ENCODE measurements around the gene PTPRR.

PTPRR gene

GRCh38 chr12:70645494-70646317 lies 274.8 kb downstream of the PTPRR start:
- Mint-ChIP-seq H3K4me1 (no peaks in the 10 kb centered on the region), H3K4me3 (no peak overlapping the region), H3K27me3 (no peaks in the 10 kb centered on the region), H3K27ac (ENCODE audit: low read depth) (no peak overlapping the region), H3K9me3 (no peaks in the 10 kb centered on the region), H3K36me3 (ENCODE audit: insufficient read depth) (no peaks in the 10 kb centered on the region)
- DNase-seq (ENCODE audit: low spot score in 2 of 2) (no peak), ATAC-seq (replicated peaks; ENCODE audit: extremely low read depth, poor library complexity, severe bottlenecking) (peak; percentile 65)

GRCh38 chr12:70644861-70645260 lies 275.7 kb downstream of the PTPRR start:
- H3K27ac Mint-ChIP-seq (ENCODE audit: low read depth) = no peak overlapping the region
- no peaks in the 10 kb centered on the region for H3K9me3 Mint-ChIP-seq
- no peaks in the 10 kb centered on the region for H3K4me1 Mint-ChIP-seq
- ATAC-seq (replicated peaks; ENCODE audit: extremely low read depth, poor library complexity, severe bottlenecking) = no peak
- DNase-seq (ENCODE audit: low spot score in 2 of 2) = no peak
- no peak overlapping the region for H3K4me3 Mint-ChIP-seq
- H3K36me3 Mint-ChIP-seq (ENCODE audit: insufficient read depth) = no peaks in the 10 kb centered on the region
- no peaks in the 10 kb centered on the region for H3K27me3 Mint-ChIP-seq

GRCh38 chr12:70643939-70644338 lies 276.6 kb downstream of the PTPRR start:
- Mint-ChIP-seq H3K4me3 (no peak overlapping the region), H3K27ac (ENCODE audit: low read depth) (no peak overlapping the region), H3K27me3 (no peaks in the 10 kb centered on the region), H3K4me1 (no peaks in the 10 kb centered on the region), H3K9me3 (no peaks in the 10 kb centered on the region), H3K36me3 (ENCODE audit: insufficient read depth) (no peaks in the 10 kb centered on the region)
- ATAC-seq (replicated peaks; ENCODE audit: extremely low read depth, poor library complexity, severe bottlenecking) = no peak
- no peak for DNase-seq (ENCODE audit: low spot score in 2 of 2)

GRCh38 chr12:70641691-70642090 lies 278.8 kb downstream of the PTPRR start:
- no peak overlapping the region for H3K27ac Mint-ChIP-seq (ENCODE audit: low read depth)
- no peaks in the 10 kb centered on the region for H3K4me1 Mint-ChIP-seq

GRCh38 chr12:70640901-70641300 lies 279.6 kb downstream of the PTPRR start:
- H3K36me3 Mint-ChIP-seq (ENCODE audit: insufficient read depth) = no peaks in the 10 kb centered on the region
- no peak for ATAC-seq (replicated peaks; ENCODE audit: extremely low read depth, poor library complexity, severe bottlenecking)
- H3K4me1 Mint-ChIP-seq = no peaks in the 10 kb centered on the region
- peaks cover 9% of the 10 kb centered on the region for H3K27me3 Mint-ChIP-seq
- no peak for DNase-seq (ENCODE audit: low spot score in 2 of 2)
- no peak overlapping the region for H3K4me3 Mint-ChIP-seq
- H3K27ac Mint-ChIP-seq (ENCODE audit: low read depth) = no peak overlapping the region
- no peaks in the 10 kb centered on the region for H3K9me3 Mint-ChIP-seq

More at GRCh38 chr12:70641691-70642090, 278.8 kb downstream of the PTPRR start:
- Mint-ChIP-seq H3K4me3 (no peak overlapping the region), H3K36me3 (ENCODE audit: insufficient read depth) (no peaks in the 10 kb centered on the region), H3K27me3 (peaks cover 6% of the 10 kb centered on the region), H3K9me3 (no peaks in the 10 kb centered on the region)
- DNase-seq (ENCODE audit: low spot score in 2 of 2) = no peak
- no peak for ATAC-seq (replicated peaks; ENCODE audit: extremely low read depth, poor library complexity, severe bottlenecking)

GRCh38 chr12:70639535-70639934 lies 281.0 kb downstream of the PTPRR start:
- Mint-ChIP-seq H3K4me3 (no peak overlapping the region), H3K4me1 (no peaks in the 10 kb centered on the region), H3K27ac (ENCODE audit: low read depth) (no peak overlapping the region), H3K27me3 (peaks cover 9% of the 10 kb centered on the region), H3K9me3 (no peaks in the 10 kb centered on the region), H3K36me3 (ENCODE audit: insufficient read depth) (no peaks in the 10 kb centered on the region)
- ATAC-seq (replicated peaks; ENCODE audit: extremely low read depth, poor library complexity, severe bottlenecking) (no peak), DNase-seq (ENCODE audit: low spot score in 2 of 2) (no peak)

GRCh38 chr12:70638639-70639360 lies 281.7 kb downstream of the PTPRR start:
- Mint-ChIP-seq H3K36me3 (ENCODE audit: insufficient read depth) (no peaks in the 10 kb centered on the region), H3K4me1 (no peaks in the 10 kb centered on the region), H3K27ac (ENCODE audit: low read depth) (no peak overlapping the region), H3K27me3 (peaks cover 9% of the 10 kb centered on the region), H3K4me3 (no peak overlapping the region), H3K9me3 (no peaks in the 10 kb centered on the region)
- no peak for ATAC-seq (replicated peaks; ENCODE audit: extremely low read depth, poor library complexity, severe bottlenecking)
- no peak for DNase-seq (ENCODE audit: low spot score in 2 of 2)

GRCh38 chr12:70637303-70638085 lies 283.0 kb downstream of the PTPRR start, which contains the start of gene PTPRB:
TSS of gene PTPRB (minus strand) at chr12:70637429. CDS start at chr12:70637395, 34 bp downstream.
- Mint-ChIP-seq H3K27me3 (peaks cover 9% of the 10 kb centered on the region), H3K4me3 (no peak within 1 kb of the TSS), H3K36me3 (ENCODE audit: insufficient read depth) (no peaks in the 10 kb centered on the region), H3K27ac (ENCODE audit: low read depth) (no peak within 1 kb of the TSS), H3K9me3 (no peaks in the 10 kb centered on the region), H3K4me1 (no peaks in the 10 kb centered on the region)
- no peak for DNase-seq (ENCODE audit: low spot score in 2 of 2)
- ATAC-seq (replicated peaks; ENCODE audit: extremely low read depth, poor library complexity, severe bottlenecking) = no peak

- Mint-ChIP-seq H3K4me3 (no peak overlapping the region), H3K27ac (ENCODE audit: low read depth) (no peak overlapping the region), H3K9me3 (no peaks in the 10 kb centered on the region), H3K36me3 (ENCODE audit: insufficient read depth) (no peaks in the 10 kb centered on the region), H3K27me3 (peaks cover 9% of the 10 kb centered on the region), H3K4me1 (no peaks in the 10 kb centered on the region)
- ATAC-seq (replicated peaks; ENCODE audit: extremely low read depth, poor library complexity, severe bottlenecking) (no peak), DNase-seq (ENCODE audit: low spot score in 2 of 2) (no peak)
These were observed 284.8 kb downstream of the PTPRR start for GRCh38 chr12:70635755-70636154.

- no peaks in the 10 kb centered on the region for H3K4me1 Mint-ChIP-seq
- no peak overlapping the region for H3K4me3 Mint-ChIP-seq
- DNase-seq (ENCODE audit: low spot score in 2 of 2) = no peak
- peaks cover 19% of the 10 kb centered on the region for H3K27me3 Mint-ChIP-seq
- ATAC-seq (replicated peaks; ENCODE audit: extremely low read depth, poor library complexity, severe bottlenecking) = no peak
- no peaks in the 10 kb centered on the region for H3K9me3 Mint-ChIP-seq
- peaks cover 2% of the 10 kb centered on the region for H3K36me3 Mint-ChIP-seq (ENCODE audit: insufficient read depth)
- H3K27ac Mint-ChIP-seq (ENCODE audit: low read depth) = no peak overlapping the region
These were observed 291.6 kb downstream of the PTPRR start for GRCh38 chr12:70628701-70629480.

GRCh38 chr12:70627677-70628076 lies 292.9 kb downstream of the PTPRR start:
- Mint-ChIP-seq H3K4me3 (no peak overlapping the region), H3K27ac (ENCODE audit: low read depth) (no peak overlapping the region), H3K4me1 (no peaks in the 10 kb centered on the region), H3K27me3 (peaks cover 19% of the 10 kb centered on the region), H3K9me3 (no peaks in the 10 kb centered on the region), H3K36me3 (ENCODE audit: insufficient read depth) (peaks cover 2% of the 10 kb centered on the region)
- ATAC-seq (replicated peaks; ENCODE audit: extremely low read depth, poor library complexity, severe bottlenecking) (no peak), DNase-seq (ENCODE audit: low spot score in 2 of 2) (no peak)

GRCh38 chr12:70626180-70626579 lies 294.4 kb downstream of the PTPRR start:
- DNase-seq (ENCODE audit: low spot score in 2 of 2) (no peak), ATAC-seq (replicated peaks; ENCODE audit: extremely low read depth, poor library complexity, severe bottlenecking) (no peak)
- no peaks in the 10 kb centered on the region for H3K4me1 Mint-ChIP-seq
- no peak overlapping the region for H3K27ac Mint-ChIP-seq (ENCODE audit: low read depth)
- peaks cover 19% of the 10 kb centered on the region for H3K27me3 Mint-ChIP-seq
- no peak overlapping the region for H3K4me3 Mint-ChIP-seq
- peaks cover 2% of the 10 kb centered on the region for H3K36me3 Mint-ChIP-seq (ENCODE audit: insufficient read depth)
- H3K9me3 Mint-ChIP-seq = no peaks in the 10 kb centered on the region

All from central memory CD8-positive, alpha-beta T cell (primary cell).